Vagina (tissue), 2 donors: ENCODE data around the gene TCF4.

Source experiments
- CTCF ChIP-seq, 3 experiments: fragments of 450-650 bp in 2 of 3; fragments of 200-600 bp in 1 of 3; sonication (generic) in 1 of 3; IDR thresholded peaks; one replicate each; pipeline ENCODE4 v1.5.1; 2017 to 2019; ENCODE audit warnings: antibody characterized with exemption in 3 of 3, mild to moderate bottlenecking in 2 of 3, moderate library complexity in 2 of 3
- POLR2A ChIP-seq, 2 donors: fragments of 450-650 bp; IDR thresholded peaks; one replicate each; pipeline ENCODE4 v1.6.1; 2017; ENCODE audit warnings: antibody characterized with exemption in 2 of 2, mild to moderate bottlenecking in 2 of 2, moderate library complexity in 2 of 2
- POLR2AphosphoS5 ChIP-seq, 2 donors: sonication (generic); formaldehyde crosslinking; IDR thresholded peaks; one replicate each; pipeline ENCODE4 v1.9.0; 2017; ENCODE audit warnings: antibody characterized with exemption in 2 of 2, mild to moderate bottlenecking in 2 of 2, low read depth in 1 of 2; ENCODE audit not compliant: insufficient read depth in 1 of 2

DNA sequence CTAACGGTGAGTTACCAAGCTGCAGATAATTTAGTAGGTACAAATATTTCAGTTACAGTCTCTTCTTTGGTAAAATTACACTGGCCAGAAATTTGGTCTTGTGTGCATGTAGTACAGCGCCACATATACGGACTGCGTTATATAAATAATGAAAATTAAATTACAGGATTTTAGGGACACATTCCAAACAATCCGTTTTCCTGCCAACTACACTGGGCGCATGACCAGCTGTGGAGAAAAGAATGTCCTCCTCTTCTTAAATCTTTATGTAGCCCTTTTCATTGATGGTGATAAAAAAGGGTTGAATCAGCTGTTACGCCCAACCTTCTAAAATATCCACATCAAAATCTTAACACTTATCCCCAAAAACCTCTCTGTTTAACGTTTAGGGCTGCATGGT, 37.5 kb downstream of the TCF4 start:
- TF ChIP-seq POLR2AphosphoS5 (IDR thresholded peaks at IDR 0.05; ENCODE audit: insufficient read depth in 1 of 2, low read depth in 1 of 2), result no peak
- TF ChIP-seq CTCF (IDR thresholded peaks at IDR 0.05), result no peak
- no peak for TF ChIP-seq POLR2A (IDR thresholded peaks at IDR 0.05)
